Epithelial cell of prostate (primary cell): ENCODE results near the gene FAM227A.
"Not testable (repeated sequence)": the region's sequence is repeated elsewhere in the genome, so short reads cannot be mapped to it uniquely, and the experiment has no call there.

Experiments
- DNase-seq: peaks from one replicate; pipeline ENCODE4 v3.0.0-alpha.2; 2011; ENCODE audit warnings: low read depth, low spot score
- H3K27ac ChIP-seq: fragments of 450-650 bp; 2 replicates; pipeline ENCODE4 v1.5.1; 2017; ENCODE audit warnings: mild to moderate bottlenecking

The FAM227A gene

DNA sequence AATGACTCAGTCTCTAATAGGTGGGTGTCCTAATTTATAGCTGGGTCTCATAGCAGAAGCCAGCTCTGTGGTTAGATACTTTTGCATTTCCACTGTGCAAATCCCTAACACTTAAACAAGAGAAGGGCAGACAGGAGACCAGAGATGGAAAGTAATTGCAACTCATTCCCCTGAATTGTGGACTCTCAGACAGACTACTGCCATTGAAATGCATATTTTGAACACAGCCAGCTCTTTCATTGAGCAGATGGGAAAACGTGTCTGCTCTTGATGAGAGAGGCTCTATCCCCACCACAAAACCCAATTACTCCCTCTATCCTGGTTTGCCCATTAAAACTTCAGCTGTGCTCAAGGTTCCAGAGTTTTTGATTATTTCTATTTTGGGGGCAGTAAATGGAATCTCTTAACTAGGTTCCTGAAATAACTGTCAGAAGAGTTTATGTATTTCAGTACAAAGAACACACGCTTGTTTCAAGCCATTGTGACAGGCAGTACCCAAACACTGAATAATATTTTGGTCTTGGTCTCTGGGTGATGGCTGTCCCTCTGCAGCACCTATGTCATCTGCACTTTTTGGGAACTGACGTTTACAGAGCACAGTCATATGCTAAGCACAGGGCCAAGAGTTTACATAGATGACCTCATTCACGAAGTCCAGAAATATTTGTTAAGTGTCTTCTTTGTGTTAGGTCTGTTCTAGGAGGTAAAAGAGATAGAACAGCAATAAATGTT is 41.7 kb downstream of the FAM227A start:
- no peak overlapping the region for H3K27ac ChIP-seq
- DNase-seq: no peak

- no peak for DNase-seq
- no peak overlapping the region for H3K27ac ChIP-seq
These were observed 42.6 kb downstream of the FAM227A start for GRCh38 chr22:38613588-38613987.

DNA sequence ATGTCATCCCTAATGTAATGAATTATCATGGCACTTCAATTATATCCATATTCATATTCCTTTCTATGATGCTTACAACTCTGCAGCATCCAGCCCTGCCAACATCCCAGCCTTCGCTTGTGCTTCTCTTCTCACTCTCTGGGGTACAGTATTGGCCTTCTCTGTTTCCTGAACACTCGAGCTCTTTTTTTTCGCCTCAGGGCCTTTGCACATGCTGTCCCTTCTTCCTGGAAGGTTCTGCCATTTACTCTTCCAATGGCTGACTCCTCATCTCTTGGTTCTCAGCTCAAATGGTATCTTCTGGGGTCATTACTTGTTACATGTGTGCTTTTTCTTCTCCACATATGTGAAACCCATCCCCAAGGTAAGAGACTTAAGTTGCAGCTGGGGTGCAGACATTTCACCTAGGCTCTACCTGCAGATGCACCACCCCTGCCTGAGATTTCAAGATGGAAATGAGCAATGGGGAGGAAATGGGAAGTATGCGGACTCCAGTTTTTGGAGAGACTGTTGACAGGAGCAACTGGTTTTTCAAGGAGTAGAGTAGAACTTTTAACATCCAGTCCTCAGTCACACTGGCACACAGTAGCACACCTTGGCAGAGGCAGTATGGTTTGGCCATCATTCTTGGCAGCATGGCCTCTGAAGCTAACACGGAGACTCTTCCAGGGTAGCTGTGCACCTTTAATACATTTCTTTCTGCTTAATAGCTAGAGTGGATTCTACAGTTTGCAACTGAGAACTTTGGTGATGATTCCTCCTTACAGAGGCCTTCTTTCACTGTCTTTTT is 43.8 kb downstream of the FAM227A start:
- H3K27ac ChIP-seq: no peak overlapping the region
- DNase-seq: no peak

DNA sequence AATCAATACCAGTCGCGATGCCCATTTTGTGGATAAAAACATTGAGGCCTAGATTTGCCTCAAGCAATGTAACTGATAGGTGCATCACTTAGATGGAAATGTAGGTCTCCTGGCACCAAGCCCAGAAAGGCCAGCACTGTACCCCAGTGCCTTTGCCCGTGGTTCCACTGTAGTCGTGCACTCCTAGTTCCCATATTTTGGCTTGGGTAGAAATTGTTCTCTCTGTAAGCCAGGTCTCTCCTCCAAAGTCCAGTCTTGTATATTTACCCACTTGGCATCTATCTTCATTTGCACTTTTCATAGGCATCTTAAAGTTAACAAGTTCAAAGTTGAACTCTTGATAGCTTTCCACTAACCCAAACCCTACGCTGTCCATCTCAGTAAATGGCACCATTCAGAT is 44.6 kb downstream of the FAM227A start:
- DNase-seq: no peak
- H3K27ac ChIP-seq: no peak overlapping the region

- no peak for DNase-seq
- H3K27ac ChIP-seq: no peak overlapping the region
These were observed 46.0 kb downstream of the FAM227A start for GRCh38 chr22:38610234-38610633.

GRCh38 chr22:38608992-38609750 is 47.0 kb downstream of the FAM227A start:
- H3K27ac ChIP-seq: no peak overlapping the region
- no peak for DNase-seq

- no peak overlapping the region for H3K27ac ChIP-seq
These were observed 48.5 kb downstream of the FAM227A start for GRCh38 chr22:38607680-38608079.

GRCh38 chr22:38602166-38602565 is 54.0 kb downstream of the FAM227A start:
- DNase-seq: no peak
- no peak overlapping the region for H3K27ac ChIP-seq

More at GRCh38 chr22:38607680-38608079, 48.5 kb downstream of the FAM227A start:
- DNase-seq: no peak

GRCh38 chr22:38601221-38601764 is 54.9 kb downstream of the FAM227A start:
- H3K27ac ChIP-seq: no peak overlapping the region
- DNase-seq: no peak

GRCh38 chr22:38599466-38599865 is 56.7 kb downstream of the FAM227A start:
- H3K27ac ChIP-seq: no peak overlapping the region
- DNase-seq: no peak

GRCh38 chr22:38582923-38583322 is 73.3 kb downstream of the FAM227A start:
- DNase-seq, H3K27ac ChIP-seq: not testable (repeated sequence)

GRCh38 chr22:38578505-38578904 is 77.7 kb downstream of the FAM227A start:
- H3K27ac ChIP-seq: no peak overlapping the region
- no peak for DNase-seq

DNA sequence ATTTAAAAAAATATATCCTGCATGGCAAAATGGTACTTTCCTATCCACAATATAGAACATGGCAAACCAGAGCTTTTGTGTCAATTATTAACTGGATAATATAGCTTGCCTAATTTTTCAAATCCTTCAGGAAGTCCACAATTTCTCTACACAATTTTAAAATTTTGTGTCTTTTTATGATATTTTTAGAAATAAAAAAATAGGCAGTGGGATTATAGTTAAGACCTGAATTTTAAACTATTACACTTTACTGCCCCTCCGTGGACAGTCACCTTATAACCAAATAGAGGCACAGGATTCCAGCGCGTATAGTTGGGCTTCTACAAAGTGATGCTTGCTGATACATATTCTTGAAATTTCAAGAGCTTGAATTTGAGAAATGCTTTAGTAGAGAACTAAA is 84.1 kb downstream of the FAM227A start:
- H3K27ac ChIP-seq: no peak overlapping the region
- DNase-seq: no peak

DNA sequence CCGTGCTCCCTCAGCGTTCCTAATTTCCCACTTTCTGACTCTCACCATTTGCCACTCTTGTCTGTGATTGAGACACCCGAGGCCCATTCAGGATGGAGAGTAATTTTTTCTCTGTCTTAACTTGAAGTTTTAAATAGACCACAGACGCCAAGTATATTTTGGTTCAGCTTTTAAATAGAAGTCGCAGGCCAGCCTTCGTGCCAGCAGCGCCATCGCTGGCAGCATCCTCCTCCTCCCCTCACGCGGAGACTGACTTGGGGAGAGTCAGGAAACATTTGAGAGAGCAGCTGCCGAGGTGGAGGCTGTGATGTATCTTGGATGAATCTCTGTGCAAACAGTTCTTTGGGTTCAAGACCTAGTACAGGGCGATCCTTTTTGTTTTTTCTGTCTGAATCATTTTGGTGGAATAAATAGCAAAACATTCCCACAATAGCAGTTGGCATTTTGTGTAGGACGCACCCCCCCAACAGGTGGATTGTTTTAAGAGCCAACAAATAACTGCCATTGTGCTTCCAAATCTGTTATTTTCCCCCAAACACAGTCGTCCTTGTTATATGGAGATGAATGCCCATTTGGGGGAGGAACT is 85.3 kb downstream of the FAM227A start:
- H3K27ac ChIP-seq: no peak overlapping the region
- DNase-seq: no peak

DNA sequence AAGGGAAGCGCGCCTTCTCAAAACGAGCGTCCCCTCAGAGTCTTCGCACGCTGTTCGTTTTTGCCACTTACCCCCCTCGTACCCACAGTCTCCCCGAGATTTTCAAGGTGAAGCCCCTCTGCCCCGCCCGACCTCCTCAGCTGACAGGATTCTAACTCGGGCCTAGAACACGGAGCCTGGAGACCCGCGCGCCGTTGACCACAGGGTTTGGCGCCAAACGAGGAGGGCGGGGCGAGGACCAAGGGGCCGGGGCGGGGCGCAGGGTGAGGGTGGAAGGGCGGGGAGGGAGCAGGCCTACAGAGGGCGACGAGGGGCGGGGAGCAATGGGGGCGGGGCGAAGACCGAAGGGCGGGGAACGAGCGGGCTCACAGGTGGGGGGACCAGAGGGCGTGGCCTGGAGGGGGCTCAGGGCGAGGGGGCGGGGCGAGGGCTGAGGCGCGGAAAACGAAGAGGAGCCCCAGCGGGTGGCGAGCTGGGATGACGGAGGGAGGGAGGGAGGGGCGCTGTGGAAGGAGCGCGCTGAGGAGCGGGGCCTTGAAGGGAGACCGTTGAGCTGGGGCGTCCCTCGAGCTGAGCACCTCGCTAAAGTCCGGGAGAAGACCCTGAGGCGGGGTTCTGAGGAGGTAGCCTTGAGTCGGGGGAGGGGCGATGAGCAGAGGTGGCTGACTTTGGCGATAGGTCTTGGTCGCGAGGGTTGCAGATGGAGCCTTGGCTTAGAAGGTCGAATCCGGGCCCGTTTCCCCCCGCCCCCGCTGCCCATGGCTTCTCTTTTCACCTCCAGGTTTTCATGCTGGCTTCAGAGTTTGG is 86.0 kb downstream of the FAM227A start, which contains the start of gene DMC1:
Gene DMC1, minus strand, starts transcription at position 212 of the 807 bp plus-strand sequence. CDS start 1,927 bp downstream, outside the sequence.
- no peak within 1 kb of the TSS for H3K27ac ChIP-seq
- no peak for DNase-seq

DNA sequence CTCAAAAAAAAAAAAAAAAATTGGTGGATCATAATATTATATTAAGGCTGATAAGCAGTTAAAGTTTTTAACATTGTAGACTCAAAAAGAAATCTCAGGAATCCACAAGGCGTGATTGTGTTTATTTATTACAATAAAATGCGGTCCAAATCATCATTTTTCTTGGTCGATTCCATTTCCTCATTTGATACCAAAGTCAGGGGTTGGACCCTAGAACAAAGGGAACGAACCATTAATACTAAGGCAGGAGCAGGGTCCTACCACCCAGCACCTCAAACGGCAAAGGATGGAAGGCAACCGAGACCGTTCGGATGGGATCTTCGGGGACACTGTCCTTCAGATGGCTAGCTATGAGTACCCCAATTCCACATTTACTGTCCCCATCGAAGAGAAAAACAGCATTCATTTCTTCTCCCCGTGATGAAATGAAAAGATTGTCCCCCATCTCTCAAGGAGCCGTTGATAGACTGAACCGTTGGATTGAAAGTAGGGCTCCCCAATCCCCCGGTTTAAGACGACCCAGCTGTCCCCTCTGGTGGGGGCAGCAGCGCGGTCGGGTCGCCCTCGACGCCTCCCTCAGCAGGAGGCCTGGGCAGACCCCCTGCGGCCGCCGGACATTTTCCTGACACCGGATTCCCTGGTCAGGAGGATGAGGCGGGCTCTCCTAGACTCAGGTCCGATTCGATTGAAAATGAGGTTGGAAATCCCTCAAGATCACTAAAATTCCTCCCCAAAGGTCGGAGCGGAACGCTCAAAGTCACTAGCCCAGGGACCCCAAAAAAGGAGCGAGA is 86.8 kb downstream of the FAM227A start:
- no peak overlapping the region for H3K27ac ChIP-seq
- no peak for DNase-seq

DNA sequence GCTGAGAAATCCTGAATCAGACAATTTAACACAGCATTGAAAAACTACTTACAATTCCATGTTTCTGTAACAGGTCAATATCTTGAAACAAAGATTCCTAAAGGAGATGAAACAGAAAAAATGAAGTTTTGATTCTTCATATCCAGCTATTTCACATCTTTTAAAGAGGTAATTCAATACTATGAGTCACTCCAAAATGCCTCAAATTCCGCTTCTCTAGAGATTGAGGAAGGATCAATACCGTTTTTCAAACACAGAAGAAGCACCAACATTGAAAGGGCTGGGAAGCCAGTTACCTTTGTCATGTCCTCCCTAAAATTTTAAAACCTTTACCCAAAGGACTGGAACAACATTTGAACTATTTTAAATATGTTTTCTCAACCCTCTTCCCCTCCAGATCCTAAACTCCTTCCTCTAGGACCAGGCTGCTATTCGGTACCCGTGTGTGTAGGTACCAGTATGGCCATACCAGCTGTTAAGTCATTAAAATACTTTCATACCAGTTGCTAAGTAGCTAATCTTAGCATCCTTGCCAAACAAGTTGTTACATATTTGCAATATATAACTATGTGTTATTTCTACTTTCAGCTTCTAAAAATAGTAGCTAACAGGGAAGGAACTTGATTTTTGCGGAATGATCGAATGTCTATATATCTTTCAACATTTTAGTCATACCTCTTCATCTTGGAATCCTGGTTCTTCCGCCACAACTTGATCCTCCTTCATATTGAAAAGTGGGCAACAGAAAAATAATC is 88.5 kb downstream of the FAM227A start:
- DNase-seq: no peak
- no peak overlapping the region for H3K27ac ChIP-seq
